H1 (cell line): Measurements from ENCODE around the gene SMAGP. TPM values are rescaled to one million over a fixed set of nuclear protein-coding genes. Genes with fewer than 3 reads are reported as not detected.

ENCODE experiments used
- ASH2L ChIP-seq: fragments of 200-600, 300-600 bp; sonication (generic); IDR thresholded peaks from one replicate; pipeline ENCODE4 v1.7.1; 2017; ENCODE audit warnings: low read length
- CHD1 ChIP-seq: IDR thresholded peaks from 2 replicates; pipeline ENCODE4 v1.6.1; 2012; ENCODE audit warnings: low read depth, low read length, improper control_type of control experiment
- CHD2 ChIP-seq: IDR thresholded peaks from 2 replicates; pipeline ENCODE4 v1.6.1; 2012; ENCODE audit warnings: low read length, improper control_type of control experiment
- CREB1 ChIP-seq: IDR thresholded peaks from 2 replicates; pipeline ENCODE4 v1.6.1; 2012; ENCODE audit warnings: inconsistent platforms
- JUN ChIP-seq: IDR thresholded peaks from 2 replicates; pipeline ENCODE4 v1.6.1; 2011; ENCODE audit warnings: low read depth, mild to moderate bottlenecking, improper control_type of control experiment, low read length
- KDM5A ChIP-seq: fragments of 200-600 bp; IDR thresholded peaks from 2 replicates; pipeline ENCODE4 v1.7.1; 2012; ENCODE audit warnings: mild to moderate bottlenecking, low read length, inconsistent platforms, mixed read lengths
- PHF8 ChIP-seq: fragments of 200-600 bp; sonication (generic); conservative IDR thresholded peaks from 2 replicates; pipeline ENCODE4 v1.7.1; 2012; ENCODE audit warnings: low read depth, mild to moderate bottlenecking, inconsistent platforms, low read length, moderate library complexity
- POLR2A ChIP-seq, 2 experiments: IDR thresholded peaks; 1 replicate in 1 of 2; 2 replicates in 1 of 2; pipeline ENCODE4 v1.6.1; 2011; ENCODE audit warnings: low read depth in 2 of 2, low read length in 2 of 2, mild to moderate bottlenecking in 2 of 2; ENCODE audit errors: control extremely low read depth in 1 of 2
- POLR2AphosphoS5 ChIP-seq: IDR thresholded peaks from 2 replicates; pipeline ENCODE4 v1.6.1; 2011; ENCODE audit warnings: low read depth, low read length
- RBBP5 ChIP-seq: IDR thresholded peaks from 2 replicates; pipeline ENCODE4 v1.7.1; 2012; ENCODE audit warnings: low read depth, mild to moderate bottlenecking, inconsistent platforms, low read length, moderate library complexity, borderline replicate concordance
- SP1 ChIP-seq: IDR thresholded peaks from 2 replicates; pipeline ENCODE4 v1.6.1; 2011; ENCODE audit warnings: low read depth, low read length
- SP2 ChIP-seq: IDR thresholded peaks from 2 replicates; pipeline ENCODE4 v1.6.1; 2012; ENCODE audit warnings: mild to moderate bottlenecking, low read length, inconsistent platforms
- SRF ChIP-seq: IDR thresholded peaks from 2 replicates; pipeline ENCODE4 v1.6.1; 2011; ENCODE audit warnings: mild to moderate bottlenecking, low read depth, low read length, moderate library complexity
- TBP ChIP-seq: IDR thresholded peaks from 2 replicates; pipeline ENCODE4 v1.6.1; 2011; ENCODE audit warnings: low read depth, low read length, improper control_type of control experiment
- polyA plus RNA-seq, 7 experiments: library from polyadenylated mRNA; depleted of rRNA in 3 of 7; stranded (reverse) in 5 of 7; unstranded in 2 of 7; fragments of >200 nt in 5 of 7; fragments of 200-250 nt in 2 of 7; gene quantifications; 1 replicate in 5 of 7; 2 replicates in 1 of 7; 4 replicates in 1 of 7; pipeline versions ENCODE4 v1.2.1 to v1.2.3, GENCODE V29; 2011 to 2013; ENCODE audit warnings: missing spikeins in 2 of 7, mixed read lengths in 2 of 7
- total RNA-seq: library from RNA; stranded (reverse); fragmentation: NEBNext Ultra II Directional; extraction: Animal tissue kit (Norgen Biotek cat#: 25700); gene quantifications from 2 replicates; pipeline ENCODE4 v1.2.1, GENCODE V29; 2021
- TF ChIP-seq, protein P1 (sequence below): IDR thresholded peaks from 2 replicates; pipeline ENCODE4 v1.6.1; 2011; ENCODE audit warnings: low read length, improper control_type of control experiment
- TF ChIP-seq, protein P2 (sequence below), 3 experiments: IDR thresholded peaks; 1 replicate in 2 of 3; 2 replicates in 1 of 3; pipeline versions ENCODE4 v1.5.1 to v1.6.1; 2011; ENCODE audit warnings: low read length in 3 of 3, mild to moderate bottlenecking in 3 of 3, inconsistent platforms in 2 of 3, low read depth in 1 of 3, moderate library complexity in 1 of 3; ENCODE audit not compliant: insufficient read depth in 1 of 3; ENCODE audit errors: control extremely low read depth in 1 of 3

SMAGP gene
- total and polyA plus RNA-seq, 2 of the 8 experiments (the other 6 are each of a cell fraction or from before 2014, with no cell fraction given): 9.4 to 12.7 TPM

DNA sequence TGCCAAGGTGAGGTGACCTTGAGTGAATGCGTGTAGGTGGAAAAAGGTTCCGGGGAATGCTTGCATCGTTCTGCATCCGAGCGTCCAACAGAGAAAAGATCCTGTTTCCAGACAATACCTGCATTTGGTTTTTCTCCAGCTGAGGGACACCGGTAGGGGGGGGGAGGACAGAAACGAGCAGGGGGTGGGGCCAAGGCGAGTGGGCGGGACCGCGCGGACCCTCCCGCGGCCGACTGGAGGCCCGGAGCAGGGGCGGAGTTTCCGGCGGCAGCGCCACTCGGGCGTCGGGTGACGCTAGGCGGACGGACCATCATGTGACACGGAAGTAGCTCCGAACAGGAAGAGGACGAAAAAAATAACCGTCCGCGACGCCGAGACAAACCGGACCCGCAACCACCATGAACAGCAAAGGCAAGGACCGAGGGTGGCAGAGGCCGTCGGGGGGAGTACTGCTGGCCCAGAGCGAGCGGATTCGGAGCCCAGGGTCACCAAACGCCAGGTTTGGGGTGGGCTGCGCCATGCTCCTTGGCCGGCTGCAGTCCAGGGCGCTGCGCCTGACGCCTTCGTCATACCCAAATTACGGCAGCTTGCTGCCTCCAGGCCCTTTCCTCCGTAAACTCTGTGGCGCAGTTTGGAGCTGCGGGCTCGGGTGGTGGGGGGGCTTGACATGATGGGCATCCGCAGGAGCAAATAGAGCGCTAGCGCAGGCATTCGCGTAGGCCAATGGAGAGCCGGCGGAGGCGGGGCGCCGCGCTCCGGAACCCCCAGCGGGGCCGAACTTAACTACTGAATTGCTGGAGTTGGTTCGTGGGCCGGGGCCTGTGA lies 31.5 kb downstream of the SMAGP start, which contains the start of gene DAZAP2 (continued):
- TF ChIP-seq, protein P1, sequence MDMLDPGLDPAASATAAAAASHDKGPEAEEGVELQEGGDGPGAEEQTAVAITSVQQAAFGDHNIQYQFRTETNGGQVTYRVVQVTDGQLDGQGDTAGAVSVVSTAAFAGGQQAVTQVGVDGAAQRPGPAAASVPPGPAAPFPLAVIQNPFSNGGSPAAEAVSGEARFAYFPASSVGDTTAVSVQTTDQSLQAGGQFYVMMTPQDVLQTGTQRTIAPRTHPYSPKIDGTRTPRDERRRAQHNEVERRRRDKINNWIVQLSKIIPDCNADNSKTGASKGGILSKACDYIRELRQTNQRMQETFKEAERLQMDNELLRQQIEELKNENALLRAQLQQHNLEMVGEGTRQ: peak; percentile 91
- TF ChIP-seq KDM5A: no peak
- TF ChIP-seq CHD1: 0 out of 2 replicates have a peak, but pooled peaks have one; percentile 25
- TF ChIP-seq ASH2L: peak; percentile 77
- TF ChIP-seq SRF: no peak
- TF ChIP-seq PHF8: peak; percentile 96
- TF ChIP-seq SP2: peak; percentile 82
- TF ChIP-seq SP1: peak; percentile 99
- TF ChIP-seq, protein P2, sequence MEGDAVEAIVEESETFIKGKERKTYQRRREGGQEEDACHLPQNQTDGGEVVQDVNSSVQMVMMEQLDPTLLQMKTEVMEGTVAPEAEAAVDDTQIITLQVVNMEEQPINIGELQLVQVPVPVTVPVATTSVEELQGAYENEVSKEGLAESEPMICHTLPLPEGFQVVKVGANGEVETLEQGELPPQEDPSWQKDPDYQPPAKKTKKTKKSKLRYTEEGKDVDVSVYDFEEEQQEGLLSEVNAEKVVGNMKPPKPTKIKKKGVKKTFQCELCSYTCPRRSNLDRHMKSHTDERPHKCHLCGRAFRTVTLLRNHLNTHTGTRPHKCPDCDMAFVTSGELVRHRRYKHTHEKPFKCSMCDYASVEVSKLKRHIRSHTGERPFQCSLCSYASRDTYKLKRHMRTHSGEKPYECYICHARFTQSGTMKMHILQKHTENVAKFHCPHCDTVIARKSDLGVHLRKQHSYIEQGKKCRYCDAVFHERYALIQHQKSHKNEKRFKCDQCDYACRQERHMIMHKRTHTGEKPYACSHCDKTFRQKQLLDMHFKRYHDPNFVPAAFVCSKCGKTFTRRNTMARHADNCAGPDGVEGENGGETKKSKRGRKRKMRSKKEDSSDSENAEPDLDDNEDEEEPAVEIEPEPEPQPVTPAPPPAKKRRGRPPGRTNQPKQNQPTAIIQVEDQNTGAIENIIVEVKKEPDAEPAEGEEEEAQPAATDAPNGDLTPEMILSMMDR (IDR thresholded peaks at IDR 0.05; ENCODE audit: control extremely low read depth in 1 of 3, insufficient read depth in 1 of 3, low read depth in 1 of 3, low read length in 3 of 3): peak in 1 of 3 experiments; percentile 7; a peak in 1 of 4 replicates
- peak; percentile 94 for TF ChIP-seq RBBP5
- TF ChIP-seq POLR2AphosphoS5: peak; percentile 81
- TF ChIP-seq TBP: peak; percentile 60
- peak; percentile 69 to 92 for TF ChIP-seq POLR2A (IDR thresholded peaks at IDR 0.05; ENCODE audit: control extremely low read depth in 1 of 2, low read depth in 2 of 2, low read length in 2 of 2)
- no peak for TF ChIP-seq JUN
- peak; percentile 91 for TF ChIP-seq CHD2
- peak; percentile 83 for TF ChIP-seq CREB1
- TF ChIP-seq, all 59 proteins: peak for 17
